ENCODE data around the gene SLC24A5. TPM values are rescaled to one million over a fixed set of nuclear protein-coding genes. Genes with fewer than 3 reads are reported as not detected.
A peak's percentile ranks its signal among the peaks of the same experiment; 100 is the strongest.

The SLC24A5 gene
- total RNA-seq, 1 donor from 2014 or later: 1.3 TPM

DNA sequence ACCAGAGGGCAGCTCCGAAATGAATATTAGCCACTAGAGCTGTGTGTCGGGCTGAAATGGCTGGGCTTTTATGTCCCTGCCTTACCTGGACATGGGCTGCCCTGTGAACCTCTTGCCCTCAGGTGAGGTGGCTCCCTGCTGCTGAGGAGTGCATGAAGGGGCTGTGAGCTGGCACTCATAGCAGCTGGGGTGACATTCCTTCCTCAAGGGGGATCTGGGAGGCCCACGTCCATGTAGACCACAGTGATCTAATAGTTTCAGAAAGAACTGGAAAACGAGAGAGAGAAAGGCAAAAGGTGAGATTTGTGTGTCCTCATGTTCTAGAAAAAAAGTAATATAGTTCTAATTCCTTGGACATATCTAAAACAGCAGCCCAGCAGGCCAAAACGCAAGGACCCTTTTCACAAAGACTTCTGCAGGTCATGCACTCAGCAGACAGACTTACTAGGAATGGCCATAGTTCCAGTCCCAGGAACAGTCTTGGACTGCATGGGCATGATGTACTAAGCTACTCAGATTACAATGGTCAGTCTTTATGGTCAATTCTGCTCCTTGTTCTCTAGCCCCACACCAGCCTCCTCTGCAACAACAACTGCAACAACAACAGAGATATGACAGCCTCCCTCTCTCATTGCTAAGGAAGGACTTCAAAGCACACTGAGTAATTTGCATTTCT is 10.8 kb upstream of the SLC24A5 start:
- TF ChIP-seq, protein P1, sequence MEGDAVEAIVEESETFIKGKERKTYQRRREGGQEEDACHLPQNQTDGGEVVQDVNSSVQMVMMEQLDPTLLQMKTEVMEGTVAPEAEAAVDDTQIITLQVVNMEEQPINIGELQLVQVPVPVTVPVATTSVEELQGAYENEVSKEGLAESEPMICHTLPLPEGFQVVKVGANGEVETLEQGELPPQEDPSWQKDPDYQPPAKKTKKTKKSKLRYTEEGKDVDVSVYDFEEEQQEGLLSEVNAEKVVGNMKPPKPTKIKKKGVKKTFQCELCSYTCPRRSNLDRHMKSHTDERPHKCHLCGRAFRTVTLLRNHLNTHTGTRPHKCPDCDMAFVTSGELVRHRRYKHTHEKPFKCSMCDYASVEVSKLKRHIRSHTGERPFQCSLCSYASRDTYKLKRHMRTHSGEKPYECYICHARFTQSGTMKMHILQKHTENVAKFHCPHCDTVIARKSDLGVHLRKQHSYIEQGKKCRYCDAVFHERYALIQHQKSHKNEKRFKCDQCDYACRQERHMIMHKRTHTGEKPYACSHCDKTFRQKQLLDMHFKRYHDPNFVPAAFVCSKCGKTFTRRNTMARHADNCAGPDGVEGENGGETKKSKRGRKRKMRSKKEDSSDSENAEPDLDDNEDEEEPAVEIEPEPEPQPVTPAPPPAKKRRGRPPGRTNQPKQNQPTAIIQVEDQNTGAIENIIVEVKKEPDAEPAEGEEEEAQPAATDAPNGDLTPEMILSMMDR (conservative IDR thresholded peaks at IDR 0.05): peak; percentile 24
- DNase-seq (ENCODE audit: extremely low spot score, unreplicated experiment): no peak
- H3K4me3 Mint-ChIP-seq: no peak overlapping the region
- no peaks in the 10 kb centered on the region for H3K9me3 Mint-ChIP-seq
- peaks cover 10% of the 10 kb centered on the region for H3K4me1 Mint-ChIP-seq (ENCODE audit: unreplicated experiment)
- no peak overlapping the region for H3K27ac Mint-ChIP-seq
- H3K36me3 Mint-ChIP-seq: no peaks in the 10 kb centered on the region
- peaks cover 11% of the 10 kb centered on the region for H3K27me3 Mint-ChIP-seq

GRCh38 chr15:48112242-48112641 is 8.5 kb upstream of the SLC24A5 start:
- TF ChIP-seq, protein P1 (conservative IDR thresholded peaks at IDR 0.05): peak; percentile 55
- no peak overlapping the region for H3K4me3 Mint-ChIP-seq
- no peak for DNase-seq (ENCODE audit: extremely low spot score, unreplicated experiment)
- peaks cover 7% of the 10 kb centered on the region for H3K27me3 Mint-ChIP-seq
- H3K36me3 Mint-ChIP-seq: no peaks in the 10 kb centered on the region
- no peaks in the 10 kb centered on the region for H3K9me3 Mint-ChIP-seq
- H3K4me1 Mint-ChIP-seq (ENCODE audit: unreplicated experiment): peaks cover 4% of the 10 kb centered on the region
- H3K27ac Mint-ChIP-seq: no peak overlapping the region

DNA sequence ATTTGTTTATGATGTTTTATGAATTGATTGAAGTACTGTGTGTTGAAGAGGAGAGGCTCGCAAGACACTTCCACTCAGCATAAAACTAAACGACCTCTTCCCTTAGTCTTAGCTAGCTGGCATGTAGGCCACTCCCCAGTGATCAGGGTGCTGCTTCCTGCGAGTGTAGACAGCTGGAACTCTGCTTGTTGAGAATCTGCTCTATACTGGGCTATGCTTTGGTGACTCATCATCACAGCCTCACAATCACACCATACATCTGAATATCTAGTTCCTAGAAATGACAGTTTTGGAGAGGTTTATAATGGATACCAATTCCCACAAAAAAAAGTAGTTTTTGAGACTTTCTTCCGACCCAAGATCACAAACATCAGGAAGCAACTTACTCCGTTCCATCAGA is 1.5 kb upstream of the SLC24A5 start:
- Mint-ChIP-seq H3K27ac (no peak overlapping the region), H3K9me3 (no peaks in the 10 kb centered on the region), H3K36me3 (no peaks in the 10 kb centered on the region), H3K27me3 (peaks cover 9% of the 10 kb centered on the region), H3K4me3 (no peak overlapping the region), H3K4me1 (ENCODE audit: unreplicated experiment) (peaks cover 8% of the 10 kb centered on the region)
- TF ChIP-seq, protein P1 (conservative IDR thresholded peaks at IDR 0.05): no peak
- DNase-seq (ENCODE audit: extremely low spot score, unreplicated experiment): no peak

- H3K4me3 Mint-ChIP-seq: no peak overlapping the region
- H3K4me1 Mint-ChIP-seq (ENCODE audit: unreplicated experiment): peaks cover 8% of the 10 kb centered on the region
- TF ChIP-seq, protein P1 (conservative IDR thresholded peaks at IDR 0.05): no peak
- no peaks in the 10 kb centered on the region for H3K36me3 Mint-ChIP-seq
- H3K27me3 Mint-ChIP-seq: peaks cover 6% of the 10 kb centered on the region
- no peak overlapping the region for H3K27ac Mint-ChIP-seq
- no peaks in the 10 kb centered on the region for H3K9me3 Mint-ChIP-seq
- DNase-seq (ENCODE audit: extremely low spot score, unreplicated experiment): no peak
Observed at GRCh38 chr15:48121849-48122248, 1.1 kb downstream of the SLC24A5 start.

DNA sequence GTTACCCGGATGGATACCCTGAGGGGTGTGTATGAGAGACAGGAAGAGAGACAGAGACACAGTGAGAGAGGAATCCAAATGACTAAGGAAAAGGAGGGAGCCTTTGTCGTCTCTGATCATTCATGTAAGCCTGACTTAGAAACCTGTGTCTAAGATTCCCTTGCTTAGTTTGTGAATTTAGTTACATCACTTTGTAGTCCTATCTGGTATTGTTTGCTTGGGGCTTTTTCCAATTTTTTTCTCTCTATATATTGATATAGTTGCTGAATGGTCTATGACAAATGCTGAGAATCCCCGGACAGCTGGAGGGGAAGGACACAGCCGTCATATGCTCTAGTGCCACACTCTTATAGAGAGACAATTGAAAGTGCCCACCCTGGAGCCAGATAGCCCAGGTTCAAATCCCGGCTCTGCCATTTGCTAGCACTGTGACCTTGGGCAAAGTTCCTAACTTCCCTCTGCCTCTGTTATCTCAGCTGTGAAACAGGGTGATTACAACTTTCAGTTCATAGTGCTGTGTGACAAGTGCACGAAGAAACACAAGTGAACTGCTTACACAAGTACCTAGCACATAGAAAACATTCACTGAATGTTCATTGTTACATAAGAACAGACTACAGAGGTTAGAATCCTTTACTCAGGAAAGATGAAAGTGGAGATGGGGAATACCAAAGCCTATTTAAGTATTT is 6.0 kb downstream of the SLC24A5 start:
- Mint-ChIP-seq H3K4me3 (no peak overlapping the region), H3K4me1 (ENCODE audit: unreplicated experiment) (no peaks in the 10 kb centered on the region), H3K9me3 (no peaks in the 10 kb centered on the region), H3K27ac (no peak overlapping the region), H3K27me3 (no peaks in the 10 kb centered on the region), H3K36me3 (no peaks in the 10 kb centered on the region)
- TF ChIP-seq, protein P1 (conservative IDR thresholded peaks at IDR 0.05): no peak
- no peak for DNase-seq (ENCODE audit: extremely low spot score, unreplicated experiment)
